MM.1S (cell line): ENCODE results near the gene SRPK2.

Source experiments
- DNase-seq: peaks from one replicate; pipeline ENCODE4 v3.0.0-alpha.2; 2015
- H2AFZ ChIP-seq: fragments of 300-600 bp; sonication (generic); 2 replicates; pipeline ENCODE4 v1.6.0; 2016; ENCODE audit warnings: antibody characterized with exemption, low read length
- H3F3A ChIP-seq: fragments of 300-600 bp; sonication (generic); 2 replicates; pipeline ENCODE4 v1.6.1; 2016; ENCODE audit warnings: mild to moderate bottlenecking, antibody characterized with exemption, low read length, moderate library complexity, mixed read lengths; ENCODE audit not compliant: insufficient read depth
- H3K27ac ChIP-seq: fragments of 300-600 bp; sonication (generic); 2 replicates; pipeline ENCODE4 v1.5.1; 2016; ENCODE audit warnings: mild to moderate bottlenecking, low read length
- H3K27me3 ChIP-seq: fragments of 300-600 bp; sonication (generic); replicated peaks from 2 replicates; pipeline ENCODE4 v1.6.0; 2016; ENCODE audit warnings: low read length; ENCODE audit not compliant: insufficient read depth
- H3K36me3 ChIP-seq: fragments of 300-600 bp; sonication (generic); replicated peaks from 2 replicates; pipeline ENCODE4 v1.6.1; 2016; ENCODE audit warnings: mild to moderate bottlenecking, low read length, mixed read lengths; ENCODE audit not compliant: insufficient read depth
- H3K4me1 ChIP-seq: fragments of 300-600 bp; sonication (generic); 2 replicates; pipeline ENCODE4 v1.6.1; 2016; ENCODE audit warnings: low read length, mixed read lengths
- H3K4me2 ChIP-seq: fragments of 300-600 bp; sonication (generic); 2 replicates; pipeline ENCODE4 v1.6.0; 2016; ENCODE audit warnings: low read depth, low read length
- H3K4me3 ChIP-seq: fragments of 300-600 bp; sonication (generic); 2 replicates; pipeline ENCODE4 v1.5.1; 2016; ENCODE audit warnings: low read length, mixed read lengths
- H3K79me2 ChIP-seq: fragments of 300-600 bp; sonication (generic); 2 replicates; pipeline ENCODE4 v1.6.1; 2016; ENCODE audit warnings: mixed run types, low read length, mixed read lengths
- H3K9ac ChIP-seq: fragments of 300-600 bp; sonication (generic); 2 replicates; pipeline ENCODE4 v1.6.1; 2016; ENCODE audit warnings: low read length, mixed read lengths
- H3K9me2 ChIP-seq: fragments of 300-600 bp; sonication (generic); replicated peaks from 2 replicates; pipeline ENCODE4 v1.6.1; 2016; ENCODE audit warnings: mild to moderate bottlenecking, low read length, mixed read lengths; ENCODE audit not compliant: insufficient read depth
- H3K9me3 ChIP-seq: fragments of 300-600 bp; sonication (generic); replicated peaks from 2 replicates; pipeline ENCODE4 v1.6.1; 2016; ENCODE audit warnings: mild to moderate bottlenecking, low read length, mixed read lengths; ENCODE audit not compliant: insufficient read depth
- H4K20me1 ChIP-seq: fragments of 300-600 bp; sonication (generic); 2 replicates; pipeline ENCODE4 v1.6.1; 2016; ENCODE audit warnings: mild to moderate bottlenecking, low read length, moderate library complexity, mixed read lengths; ENCODE audit not compliant: insufficient read depth
- CTCF ChIP-seq: fragments of 300-600 bp; sonication (generic); IDR thresholded peaks from 2 replicates; pipeline ENCODE4 v1.5.1; 2016; ENCODE audit warnings: antibody characterized with exemption, low read length, mixed read lengths
- EZH2 ChIP-seq: fragments of 300-600 bp; sonication (generic); optimal IDR thresholded peaks from 2 replicates; pipeline ENCODE3; 2017; ENCODE audit warnings: low read depth, mild to moderate bottlenecking, antibody characterized with exemption, low read length, mixed read lengths
- EZH2phosphoT487 ChIP-seq: fragments of 300-600 bp; sonication (generic); IDR thresholded peaks from 2 replicates; pipeline ENCODE4 v1.6.1; 2018; ENCODE audit warnings: antibody characterized with exemption, low read length

The SRPK2 gene

GRCh38 chr7:105399043-105399725 lies 10.5 kb upstream of the SRPK2 start:
- H3F3A ChIP-seq: no peaks in the 10 kb centered on the region
- H3K27me3 ChIP-seq: no peaks in the 10 kb centered on the region
- no peak overlapping the region for H3K9ac ChIP-seq
- H3K9me2 ChIP-seq: no peaks in the 10 kb centered on the region
- no peak overlapping the region for H3K4me3 ChIP-seq
- no peak overlapping the region for H3K27ac ChIP-seq
- H3K4me1 ChIP-seq: no peaks in the 10 kb centered on the region
- TF ChIP-seq EZH2phosphoT487 (no peak), CTCF (peak; percentile 24)
- H3K36me3 ChIP-seq: no peaks in the 10 kb centered on the region
- no peaks in the 10 kb centered on the region for H3K9me3 ChIP-seq
- no peaks in the 10 kb centered on the region for H3K79me2 ChIP-seq
- no peak for DNase-seq
- no peak overlapping the region for H2AFZ ChIP-seq
- no peaks in the 10 kb centered on the region for H4K20me1 ChIP-seq
- H3K4me2 ChIP-seq: no peak overlapping the region

DNA sequence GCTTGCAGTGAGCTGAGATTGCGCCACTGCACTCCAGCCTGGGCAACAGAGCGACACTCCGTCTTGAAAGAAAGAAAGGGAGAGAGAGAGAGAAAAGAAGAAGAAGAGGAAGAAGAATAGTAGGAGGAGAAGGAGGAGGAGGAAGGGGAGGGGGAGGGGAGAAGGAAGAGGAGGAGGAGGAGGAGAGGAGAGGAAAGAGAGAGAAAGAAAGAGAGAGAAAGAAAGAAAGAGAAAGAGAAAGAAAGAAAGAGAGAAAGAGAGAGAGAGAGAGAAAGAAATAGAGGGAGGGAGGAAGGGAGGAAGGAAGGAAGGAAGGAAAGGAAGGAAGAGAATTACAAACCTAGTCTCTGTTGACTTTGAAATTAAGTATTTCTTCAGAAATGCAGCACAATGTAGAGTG lies 7.8 kb upstream of the SRPK2 start:
- H3K9me3 ChIP-seq: no peaks in the 10 kb centered on the region
- no peaks in the 10 kb centered on the region for H3K79me2 ChIP-seq
- H3K36me3 ChIP-seq: no peaks in the 10 kb centered on the region
- H2AFZ ChIP-seq: no peak overlapping the region
- no peak overlapping the region for H3K4me3 ChIP-seq
- H3K9ac ChIP-seq: no peak overlapping the region
- H3K9me2 ChIP-seq: no peaks in the 10 kb centered on the region
- H3K4me2 ChIP-seq: no peak overlapping the region
- H3K4me1 ChIP-seq: no peaks in the 10 kb centered on the region
- no peak overlapping the region for H3K27ac ChIP-seq
- no peak for DNase-seq
- H3K27me3 ChIP-seq: no peaks in the 10 kb centered on the region
- no peaks in the 10 kb centered on the region for H3F3A ChIP-seq
- TF ChIP-seq EZH2 (no peak), EZH2phosphoT487 (no peak), CTCF (no peak)
- no peaks in the 10 kb centered on the region for H4K20me1 ChIP-seq

GRCh38 chr7:105391429-105391828 lies 2.7 kb upstream of the SRPK2 start:
- Histone ChIP-seq H3K79me2 (peaks cover 17% of the 10 kb centered on the region), H3K27ac (no peak overlapping the region), H3K27me3 (no peaks in the 10 kb centered on the region), H3K9ac (no peak overlapping the region), H3K9me2 (no peaks in the 10 kb centered on the region), H3K4me2 (no peak overlapping the region), H4K20me1 (no peaks in the 10 kb centered on the region), H3K4me3 (no peak overlapping the region), H3K9me3 (no peaks in the 10 kb centered on the region), H3K36me3 (no peaks in the 10 kb centered on the region), H3K4me1 (peaks cover 7% of the 10 kb centered on the region; the same call in 1 of the 2 replicates), H2AFZ (no peak overlapping the region), H3F3A (peaks cover 5% of the 10 kb centered on the region; the same call in 1 of the 2 replicates)
- no peak for DNase-seq
- no peak for TF ChIP-seq CTCF
